ENCODE results near the gene ZBTB20. TPM values are rescaled to one million over a fixed set of nuclear protein-coding genes. Genes with fewer than 3 reads are reported as not detected.
A peak's percentile ranks its signal among the peaks of the same experiment; 100 is the strongest.

Gene ZBTB20
- total RNA-seq, 2 donors from 2014 or later = 111 to 189 TPM

DNA sequence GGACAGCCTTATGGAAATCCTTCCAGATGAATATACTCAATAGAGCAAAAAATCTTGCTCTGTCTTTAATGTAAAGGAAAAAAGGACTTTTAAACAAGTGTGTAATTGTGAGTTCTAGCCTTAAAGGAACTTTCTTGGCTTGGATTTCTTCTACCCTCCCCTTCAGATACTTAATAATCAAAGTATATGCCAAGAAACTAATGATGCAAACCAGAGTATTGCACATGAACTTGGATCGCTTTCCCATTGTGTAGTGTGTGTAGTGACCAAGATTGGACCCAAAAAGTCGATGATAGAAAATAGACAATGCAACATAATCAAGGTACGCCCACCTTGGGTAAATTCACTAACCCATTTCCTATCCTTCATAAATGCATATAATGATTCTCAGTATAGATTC, 729.4 kb downstream of the ZBTB20 start:
- Histone ChIP-seq H3K4me3 (no peak overlapping the region), H3K27ac (no peak overlapping the region)

DNA sequence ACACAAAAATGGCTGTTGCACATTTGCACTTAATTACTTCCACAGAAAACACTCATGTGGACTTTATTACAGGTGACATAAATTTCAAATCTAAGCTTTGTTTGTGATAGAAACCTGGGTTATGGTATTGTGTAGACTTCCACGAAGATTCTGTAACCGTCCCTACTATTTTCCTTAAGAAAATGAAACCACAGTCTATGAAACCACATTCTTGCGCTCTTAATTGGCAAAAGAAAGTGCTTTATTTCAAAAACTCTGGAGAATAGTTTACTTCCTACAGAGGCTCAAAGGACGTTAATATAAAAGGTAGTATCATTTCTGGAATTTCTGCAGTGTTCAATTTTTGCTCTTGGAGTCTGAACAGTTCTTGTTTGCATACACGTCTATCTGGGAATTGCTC, 729.8 kb downstream of the ZBTB20 start:
- 85% methylated on average over 5 of the region's 5 CpGs for WGBS
- no peak for DNase-seq (ENCODE audit: low spot score)
- H3K36me3 ChIP-seq = no peaks in the 10 kb centered on the region
- TF ChIP-seq POLR2A (IDR thresholded peaks at IDR 0.05) (no peak), CTCF (IDR thresholded peaks at IDR 0.05) (no peak), POLR2AphosphoS5 (IDR thresholded peaks at IDR 0.05) (no peak)
- H3K4me3 ChIP-seq = no peak overlapping the region
- no peak overlapping the region for H3K27ac ChIP-seq
- intact Hi-C loops (cut with DNase I) = no loop called here
- no peaks in the 10 kb centered on the region for H3K9me3 ChIP-seq
- no peaks in the 10 kb centered on the region for H3K4me1 ChIP-seq (replicated peaks)
- H3K27me3 ChIP-seq (replicated peaks; ENCODE audit: insufficient read depth) = no peaks in the 10 kb centered on the region

More for the DNA sequence above, 729.4 kb downstream of the ZBTB20 start:
- H3K4me1 ChIP-seq (replicated peaks) = no peaks in the 10 kb centered on the region
- no peaks in the 10 kb centered on the region for H3K9me3 ChIP-seq
- no peaks in the 10 kb centered on the region for H3K27me3 ChIP-seq (replicated peaks; ENCODE audit: insufficient read depth)
- intact Hi-C loops (cut with DNase I) = no loop called here
- no peak for DNase-seq (ENCODE audit: low spot score)
- TF ChIP-seq POLR2AphosphoS5 (IDR thresholded peaks at IDR 0.05) (no peak), POLR2A (IDR thresholded peaks at IDR 0.05) (no peak), CTCF (IDR thresholded peaks at IDR 0.05) (no peak)
- H3K36me3 ChIP-seq = no peaks in the 10 kb centered on the region
- 94% methylated on average over 3 of the region's 3 CpGs for WGBS

DNA sequence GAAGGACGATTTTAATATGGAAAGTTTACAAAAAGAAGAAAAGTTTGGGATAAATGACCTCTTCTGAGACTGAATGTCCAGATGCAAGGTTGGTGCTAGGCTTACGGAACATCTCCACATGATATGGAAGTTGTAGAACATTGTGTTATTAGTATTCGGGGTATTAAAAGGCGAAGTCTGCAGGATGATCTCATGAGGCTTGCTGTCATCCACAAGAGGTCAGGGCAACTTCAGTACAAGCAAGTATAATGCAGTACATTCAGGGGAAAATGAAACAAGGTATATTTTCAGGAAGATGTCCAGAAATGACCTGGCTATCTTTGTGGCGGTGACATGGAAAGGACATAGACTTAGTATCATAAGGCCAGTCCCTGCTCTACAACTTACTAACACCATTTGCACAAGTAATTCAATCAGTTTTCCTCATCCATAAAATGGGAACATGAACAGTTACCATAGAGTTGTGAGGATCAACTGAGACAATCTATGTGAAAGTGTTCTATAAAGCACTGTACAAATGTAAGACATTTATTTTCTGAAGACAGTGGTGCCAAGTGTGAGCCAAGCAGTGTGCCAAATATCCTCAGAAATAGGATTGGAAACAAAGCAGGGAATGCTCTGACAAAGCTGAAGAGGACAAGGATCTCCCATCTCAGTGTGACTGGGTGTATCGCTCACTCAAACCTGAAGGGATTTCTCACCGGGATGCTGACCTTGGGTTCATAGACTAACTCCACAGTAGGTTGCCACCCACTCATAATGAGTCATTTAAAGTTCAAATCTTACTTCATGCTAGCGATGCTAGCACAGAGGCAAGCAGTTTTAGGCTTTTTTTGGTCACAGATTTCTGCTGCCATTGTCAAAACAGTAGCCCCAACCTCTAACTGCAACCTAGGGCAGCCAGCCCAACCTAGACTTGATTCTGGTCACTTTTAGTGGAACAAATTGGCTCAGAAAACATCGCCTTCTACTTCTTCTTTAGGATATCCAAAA, 735.0 kb downstream of the ZBTB20 start:
- Histone ChIP-seq H3K27ac (peak overlapping the region; percentile 23 to 40), H3K27me3 (replicated peaks; ENCODE audit: insufficient read depth) (no peaks in the 10 kb centered on the region), H3K9me3 (no peaks in the 10 kb centered on the region), H3K4me3 (no peak overlapping the region), H3K4me1 (replicated peaks) (no peaks in the 10 kb centered on the region), H3K36me3 (no peaks in the 10 kb centered on the region)
- no peak for DNase-seq (ENCODE audit: low spot score)
- TF ChIP-seq POLR2A (IDR thresholded peaks at IDR 0.05) (no peak), CTCF (IDR thresholded peaks at IDR 0.05) (peak in 1 of 4 experiments; percentile 7)
- 67% methylated on average over 9 of the region's 9 CpGs for WGBS
- intact Hi-C loops (cut with DNase I) = no loop called here

- intact Hi-C loops (cut with DNase I) = no loop called here
- no peak for TF ChIP-seq CTCF (IDR thresholded peaks at IDR 0.05)
- TF ChIP-seq POLR2AphosphoS5 (IDR thresholded peaks at IDR 0.05) = no peak
- no peak for TF ChIP-seq POLR2A (IDR thresholded peaks at IDR 0.05)
- DNase-seq (ENCODE audit: low spot score) = no peak
Observed at GRCh38 chr3:114411190-114411668, 735.9 kb downstream of the ZBTB20 start.

More at GRCh38 chr3:114411190-114411668, 735.9 kb downstream of the ZBTB20 start:
- Histone ChIP-seq H3K27me3 (replicated peaks; ENCODE audit: insufficient read depth) (no peaks in the 10 kb centered on the region), H3K9me3 (no peaks in the 10 kb centered on the region), H3K4me1 (replicated peaks) (no peaks in the 10 kb centered on the region), H3K4me3 (no peak overlapping the region), H3K27ac (peak overlapping the region; percentile 23 to 40), H3K36me3 (no peaks in the 10 kb centered on the region)
- 52% methylated on average over 3 of the region's 3 CpGs for WGBS
